T47D (cell line): ENCODE data around the gene PHF1.

Experiments
- DNase-seq, 2 experiments: peaks; one replicate each; pipeline versions ENCODE4 v3.0.0 to v3.0.0-alpha.2; 2011 to 2012; ENCODE audit warnings: low read depth in 1 of 2, low spot score in 1 of 2
- JUND ChIP-seq: IDR thresholded peaks from 2 replicates; pipeline ENCODE4 v1.6.1; 2012; ENCODE audit warnings: low read depth
- in situ Hi-C: cut with HindIII; loops from 2 replicates; pipeline ENCODE4 v1.10.0; 2016; ENCODE audit warnings: low sequenced_read_pairs, low pct_unique_long_range_greater_than_20kb

PHF1 gene

DNA sequence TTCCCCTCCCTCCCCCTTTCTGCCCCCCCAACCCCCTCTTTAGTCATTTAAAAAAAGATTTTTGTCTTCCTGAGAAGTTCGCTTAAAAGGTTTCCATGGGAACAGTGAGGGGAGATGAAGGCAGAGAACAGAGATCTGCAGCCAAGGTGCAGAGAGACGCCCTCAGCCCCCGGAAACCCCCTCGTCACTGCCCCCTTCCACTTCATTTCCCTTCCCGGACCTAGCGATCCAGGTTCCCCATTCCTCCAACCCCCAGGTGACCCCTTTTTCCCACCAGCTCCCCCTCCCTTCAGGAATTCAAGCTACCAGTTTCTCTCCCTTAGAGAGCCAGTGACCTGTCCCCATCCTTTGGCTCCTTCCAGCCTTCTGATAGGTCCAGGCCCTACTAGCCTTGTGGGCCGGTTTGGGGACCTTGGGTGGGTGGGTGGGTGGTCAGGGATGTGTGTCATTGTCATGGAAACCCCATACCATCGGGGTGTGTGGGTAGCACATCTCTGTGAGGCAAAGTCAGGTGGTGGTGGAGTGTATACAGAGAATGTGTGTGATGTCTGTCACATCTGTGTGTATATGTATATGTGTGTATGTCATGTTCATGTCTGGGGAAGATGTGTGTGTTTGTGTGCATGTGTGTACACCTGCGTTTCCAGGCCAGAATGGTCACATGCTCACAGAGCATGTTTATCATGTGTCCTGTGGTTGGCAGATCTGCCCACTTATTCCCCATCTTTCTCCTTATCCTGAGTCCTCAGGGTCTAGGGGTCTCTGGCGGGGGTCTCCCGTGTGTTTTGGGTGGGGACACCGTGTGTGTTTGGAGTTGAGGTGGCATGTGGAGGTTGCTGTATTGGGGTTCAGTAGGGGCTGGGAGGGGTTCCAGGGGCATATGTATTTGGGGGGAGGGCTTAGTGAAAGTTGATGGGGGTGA lies 16.0 kb downstream of the PHF1 start:
- no peak for TF ChIP-seq JUND
- in situ Hi-C loops: no loop called here
- peak in 1 of 2 experiments; percentile 51 for DNase-seq

DNA sequence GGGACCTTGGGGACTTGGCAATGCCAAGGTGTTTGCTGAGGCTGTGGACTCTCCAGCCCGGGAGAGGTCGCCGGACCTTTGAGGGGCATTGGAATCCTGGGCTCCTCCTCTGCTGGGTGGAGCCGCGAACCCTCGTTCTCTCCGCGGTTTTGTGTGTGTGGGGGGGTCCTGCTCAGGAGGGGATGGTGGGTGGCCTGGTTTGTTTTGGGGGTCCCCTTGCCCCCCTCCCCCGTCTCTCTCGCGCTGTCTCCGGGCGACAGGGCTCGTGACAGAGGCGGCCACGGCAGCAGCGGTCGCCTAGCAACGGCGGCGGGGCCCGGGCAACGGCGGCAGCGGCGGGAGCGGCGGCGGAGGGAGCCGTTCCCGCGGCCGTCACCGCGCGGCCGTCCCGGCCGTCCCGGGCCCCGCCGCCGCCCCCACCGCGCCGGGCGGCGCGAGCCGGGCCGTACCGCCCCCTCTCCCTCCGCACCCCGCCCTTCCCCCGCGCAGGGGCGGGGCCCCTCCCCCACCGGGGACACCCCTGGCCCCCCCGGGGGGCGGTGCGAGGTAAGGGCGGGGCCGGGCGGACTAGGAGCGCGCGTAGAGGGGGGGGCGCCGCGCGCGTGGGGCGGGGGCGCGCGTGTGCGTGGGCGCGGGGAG lies 16.9 kb downstream of the PHF1 start:
- in situ Hi-C loops: no loop called here
- DNase-seq: peak; percentile 64 to 72
- TF ChIP-seq JUND: no peak

DNA sequence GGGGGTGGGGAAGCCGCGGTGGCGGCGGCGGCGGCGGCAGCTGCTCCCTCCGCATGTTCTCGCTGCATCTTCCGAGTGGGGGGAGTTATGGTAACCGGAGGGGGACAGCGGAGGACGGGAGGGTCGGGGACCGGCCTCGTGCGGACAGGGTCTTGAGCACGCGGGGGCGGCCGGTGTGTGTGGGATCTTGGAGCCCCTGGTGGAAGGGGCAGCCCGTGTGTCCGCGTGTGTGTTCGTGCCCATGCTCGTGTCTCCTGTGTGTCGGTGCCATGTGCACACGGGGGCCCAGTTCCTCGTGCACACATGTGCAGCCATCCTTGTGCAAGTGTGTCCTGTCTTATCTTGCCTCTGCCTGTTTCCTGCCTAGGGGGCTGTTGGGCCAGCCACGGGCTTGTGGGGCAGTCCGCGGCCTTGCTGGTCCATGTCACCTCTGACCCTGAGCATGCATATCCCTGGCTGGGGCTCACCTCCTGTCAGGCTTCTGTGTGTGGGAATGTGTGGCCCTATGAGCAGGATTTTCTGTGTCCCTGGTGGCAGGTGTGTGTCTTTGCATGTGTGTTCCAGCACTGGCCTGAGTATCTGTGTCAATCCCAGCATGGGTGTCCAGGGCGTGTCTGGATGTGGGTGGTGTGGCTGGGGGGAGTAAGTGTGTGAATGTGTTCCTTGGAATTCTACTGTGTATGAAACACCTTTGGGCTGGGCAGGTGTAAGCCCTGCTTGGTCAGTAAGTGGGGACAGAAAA lies 17.6 kb downstream of the PHF1 start:
- DNase-seq: peak; percentile 68 to 77
- no peak for TF ChIP-seq JUND
- in situ Hi-C loops: no loop called here

DNA sequence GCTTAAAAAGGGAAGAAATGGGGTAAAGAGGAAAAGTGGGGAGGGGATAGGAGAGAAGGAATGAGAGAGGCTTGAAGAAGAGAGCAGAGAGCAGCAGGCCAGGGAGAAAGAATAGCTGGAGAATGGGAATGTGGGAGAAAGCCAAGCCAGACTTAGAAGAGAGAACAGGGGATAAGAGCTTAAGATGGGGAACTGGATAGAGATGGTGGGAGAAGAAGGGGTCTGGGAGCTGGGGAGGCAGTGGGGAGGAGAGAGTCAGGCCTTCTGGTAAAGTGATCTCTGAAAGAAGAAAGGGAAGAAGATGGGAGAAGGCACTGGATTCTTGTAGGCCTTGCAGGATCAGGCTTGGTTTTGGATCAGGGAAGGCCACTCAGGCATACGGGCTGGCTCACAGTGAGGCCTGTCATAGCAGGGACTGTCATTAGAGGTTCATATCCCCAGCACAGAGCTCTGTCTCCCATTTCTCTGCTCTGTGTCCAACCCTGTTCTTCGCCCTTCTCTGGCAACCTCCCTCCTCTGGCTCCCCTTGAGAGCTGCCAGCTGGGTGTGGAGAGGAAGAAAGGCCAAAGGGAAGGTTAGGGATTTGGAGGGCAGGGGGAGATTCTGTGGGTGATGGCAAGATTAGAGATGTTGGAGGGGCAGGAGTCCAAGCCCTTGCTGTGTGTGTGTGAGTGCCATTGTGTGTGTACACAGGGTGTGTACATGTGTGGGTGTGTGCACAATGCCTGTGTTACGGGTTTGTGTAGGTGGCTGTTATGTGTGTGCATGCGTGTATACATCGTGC lies 18.3 kb downstream of the PHF1 start:
- TF ChIP-seq JUND: no peak
- in situ Hi-C loops: no loop called here
- DNase-seq: no peak

DNA sequence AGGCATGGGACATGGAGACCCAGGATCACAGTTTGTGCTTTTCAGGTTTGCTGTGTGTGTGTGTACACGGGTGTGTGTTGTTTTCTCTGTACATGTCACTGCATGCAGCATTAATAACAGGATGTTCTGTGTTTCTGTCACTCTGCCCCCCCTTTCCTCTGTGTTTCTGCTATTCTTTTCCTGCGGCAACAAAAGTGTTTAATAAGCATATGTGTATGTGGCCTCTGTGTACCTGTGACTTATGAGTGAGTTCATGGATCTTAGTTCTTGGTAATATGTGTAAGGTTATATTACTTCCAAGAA lies 18.9 kb downstream of the PHF1 start:
- in situ Hi-C loops: no loop called here
- no peak for TF ChIP-seq JUND
- DNase-seq: no peak

DNA sequence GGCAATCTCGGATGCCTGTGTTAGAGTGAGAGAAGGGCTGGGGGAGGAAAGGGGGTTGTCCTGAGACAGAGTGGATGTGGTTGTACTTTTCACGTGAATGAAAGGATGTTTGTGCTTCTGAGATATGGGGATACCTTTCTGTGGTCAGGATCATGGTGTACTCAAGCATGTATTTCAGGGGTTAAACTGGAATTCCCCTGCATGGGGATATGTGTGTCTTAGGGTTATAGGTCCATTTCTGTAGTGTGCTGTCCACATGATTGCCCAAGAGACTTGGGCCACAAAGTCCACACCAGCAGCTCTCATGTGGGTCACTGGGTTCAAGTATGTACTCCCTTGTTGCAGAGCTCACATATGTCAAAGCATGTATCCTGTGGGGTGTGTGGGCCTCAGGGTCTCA lies 19.5 kb downstream of the PHF1 start:
- TF ChIP-seq JUND: no peak
- no peak for DNase-seq
- in situ Hi-C loops: no loop called here

DNA sequence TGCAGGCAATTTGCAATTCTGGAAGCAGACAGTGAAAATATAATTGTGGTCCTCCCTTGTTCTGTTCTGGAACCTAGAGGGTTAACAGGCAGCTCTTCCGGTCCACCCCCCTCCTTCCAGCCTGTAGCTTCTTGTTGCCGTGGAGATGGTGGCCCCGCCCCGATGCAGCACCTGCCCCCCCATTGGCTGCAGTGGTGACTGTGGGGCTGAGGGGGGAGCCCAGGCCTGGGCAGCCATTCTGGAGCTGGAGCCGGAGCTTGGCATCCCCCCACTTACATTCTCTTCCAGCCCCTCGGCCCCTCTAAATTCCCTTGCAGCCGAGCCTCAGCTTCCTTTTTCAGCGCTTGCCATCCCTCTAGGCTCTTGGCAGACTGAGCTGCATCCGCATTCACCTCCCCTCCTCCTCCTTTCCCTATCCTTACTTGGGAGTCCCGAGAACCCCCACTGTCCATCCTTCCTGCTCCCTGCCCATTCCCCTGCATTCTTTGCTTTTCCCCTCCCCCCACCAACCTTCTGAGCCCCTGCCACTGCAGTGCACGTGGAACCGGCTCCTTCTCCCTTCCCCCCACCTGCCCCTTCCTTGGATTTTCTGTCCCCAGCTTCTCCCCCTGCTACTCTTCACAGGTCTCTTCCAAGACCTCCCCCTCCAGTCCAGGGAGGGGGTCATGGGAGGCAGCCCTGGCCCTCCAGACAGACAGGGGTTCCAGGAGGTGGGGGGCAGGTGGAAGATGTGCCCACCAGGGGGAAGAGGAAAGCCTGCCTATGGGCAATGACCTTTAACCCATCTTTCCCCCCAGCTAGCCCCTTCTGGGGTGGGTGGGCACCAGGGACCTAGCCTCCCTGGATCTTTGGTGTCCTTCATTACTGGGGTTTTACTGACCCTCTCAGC lies 20.4 kb downstream of the PHF1 start:
- DNase-seq: peak; percentile 86 to 97
- in situ Hi-C loops: no loop called here
- TF ChIP-seq JUND: no peak

DNA sequence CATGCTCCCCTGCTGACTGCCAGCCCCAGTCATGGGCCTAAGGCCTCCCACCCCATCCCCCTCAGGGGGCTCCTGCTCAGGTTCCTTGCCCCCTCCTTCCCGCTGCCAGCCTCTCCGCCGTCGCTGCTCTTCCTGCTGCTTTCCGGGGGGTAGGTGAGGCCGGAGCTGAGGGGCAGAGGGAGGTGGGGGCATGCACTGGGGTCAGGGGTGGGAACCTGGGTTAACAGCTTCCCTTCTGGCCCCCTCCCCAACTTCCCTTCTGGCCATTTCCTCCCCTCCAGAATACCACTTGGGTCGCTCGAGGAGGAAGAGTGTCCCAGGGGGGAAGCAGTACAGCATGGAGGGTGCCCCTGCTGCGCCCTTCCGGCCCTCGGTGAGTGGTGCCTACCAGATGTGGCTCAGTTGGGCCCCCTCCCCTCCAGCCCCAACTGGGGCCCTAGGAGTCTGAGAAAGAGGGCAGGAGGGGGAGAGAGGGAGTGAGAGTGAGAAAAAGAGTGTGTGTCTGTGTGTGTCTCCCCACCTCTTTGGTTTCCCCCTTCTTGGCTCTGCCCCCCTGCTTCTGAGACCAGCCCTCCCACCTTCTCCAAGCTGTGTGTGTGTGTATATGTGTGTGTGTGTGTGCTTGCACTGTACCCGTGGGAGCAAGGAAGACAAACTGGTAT lies 21.2 kb downstream of the PHF1 start:
- no peak for TF ChIP-seq JUND
- no peak for DNase-seq
- in situ Hi-C loops: no loop called here

DNA sequence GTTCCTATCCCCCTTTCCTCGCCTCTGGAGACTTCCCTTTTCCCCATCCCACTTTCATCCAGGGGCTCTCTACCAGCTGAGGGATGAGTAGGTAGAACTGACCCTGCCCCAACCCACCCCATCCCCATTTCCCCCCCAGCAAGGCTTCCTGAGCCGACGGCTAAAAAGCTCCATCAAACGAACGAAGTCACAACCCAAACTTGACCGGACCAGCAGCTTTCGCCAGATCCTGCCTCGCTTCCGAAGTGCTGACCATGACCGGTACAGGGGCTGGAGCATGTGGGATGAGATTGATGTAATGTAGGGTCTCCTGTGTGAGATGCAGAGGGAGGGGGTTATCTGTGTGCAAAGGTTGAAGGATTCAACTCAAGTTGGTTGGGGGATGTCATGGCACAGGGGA lies 21.7 kb downstream of the PHF1 start:
- DNase-seq: no peak
- in situ Hi-C loops: no loop called here
- no peak for TF ChIP-seq JUND

DNA sequence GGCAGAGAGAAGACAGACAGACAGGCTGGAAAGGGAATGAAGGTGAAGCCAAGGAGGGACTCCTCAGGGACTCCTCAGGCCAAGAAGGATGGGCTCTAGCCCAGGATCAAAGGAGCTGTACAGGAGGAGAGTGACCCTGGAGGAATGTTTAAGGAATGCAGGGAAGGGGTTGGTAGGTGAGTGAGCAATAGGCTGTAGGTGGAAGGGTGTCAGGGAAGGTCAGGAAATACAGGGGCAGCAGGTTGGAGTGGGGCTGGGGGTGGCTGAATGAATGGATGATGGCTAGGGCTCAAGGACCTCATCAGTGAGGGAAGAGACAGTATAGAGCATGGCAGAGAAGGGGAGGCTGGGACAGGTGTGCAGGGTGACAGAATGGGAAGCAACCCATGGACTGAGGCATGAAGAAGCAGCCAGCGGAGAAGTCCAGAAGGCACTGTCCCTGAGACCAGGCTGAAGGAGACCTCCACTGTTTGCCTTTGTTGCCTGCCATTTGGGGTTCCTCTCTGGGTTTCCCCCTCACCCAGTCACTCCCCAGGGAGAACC lies 22.3 kb downstream of the PHF1 start:
- TF ChIP-seq JUND: no peak
- in situ Hi-C loops: no loop called here
- no peak for DNase-seq
